Astrocyte of the hippocampus (primary cell): ENCODE results near the gene PDXK.
A peak's percentile ranks its signal among the peaks of the same experiment; 100 is the strongest.

Experiments used
- DNase-seq: peaks from one replicate; pipeline ENCODE4 v3.0.0; 2011; ENCODE audit warnings: low read depth, low spot score

The PDXK gene

GRCh38 chr21:43723648-43724047, 4.7 kb downstream of the PDXK start:
- no peak for DNase-seq

- DNase-seq, result peak; percentile 25
Measured at GRCh38 chr21:43726686-43727518, 8.0 kb downstream of the PDXK start.

GRCh38 chr21:43727519-43728153, 8.7 kb downstream of the PDXK start:
- peak; percentile 54 for DNase-seq

- no peak for DNase-seq
Measured at GRCh38 chr21:43728154-43728466, 9.2 kb downstream of the PDXK start.

- peak; percentile 98 for DNase-seq
Measured at GRCh38 chr21:43728467-43729390, 9.8 kb downstream of the PDXK start.

- DNase-seq, result no peak
Measured at GRCh38 chr21:43731476-43731875, 12.5 kb downstream of the PDXK start.

- peak; percentile 61 for DNase-seq
Measured at GRCh38 chr21:43731891-43732711, 13.2 kb downstream of the PDXK start.

GRCh38 chr21:43733060-43733459, 14.1 kb downstream of the PDXK start:
- no peak for DNase-seq

GRCh38 chr21:43733529-43734071, 14.7 kb downstream of the PDXK start:
- peak; percentile 70 for DNase-seq

GRCh38 chr21:43734131-43734927, 15.4 kb downstream of the PDXK start:
- peak; percentile 63 for DNase-seq

GRCh38 chr21:43734928-43735229, 15.9 kb downstream of the PDXK start:
- peak; percentile 95 for DNase-seq

- DNase-seq, result no peak
Measured at GRCh38 chr21:43735236-43736091, 16.5 kb downstream of the PDXK start.

GRCh38 chr21:43736224-43736883, 17.4 kb downstream of the PDXK start:
- DNase-seq, result no peak

- DNase-seq, result peak; percentile 58
Measured at GRCh38 chr21:43737158-43737950, 18.4 kb downstream of the PDXK start.

- no peak for DNase-seq
Measured at GRCh38 chr21:43739621-43740435, 20.9 kb downstream of the PDXK start.

GRCh38 chr21:43740497-43741156, 21.7 kb downstream of the PDXK start:
- peak; percentile 75 for DNase-seq
